ENCODE results near the gene CDKAL1. TPM values are rescaled to one million over a fixed set of nuclear protein-coding genes. Genes with fewer than 3 reads are reported as not detected.
"Not testable (repeated sequence)": the region's sequence is repeated elsewhere in the genome, so short reads cannot be mapped to it uniquely, and the experiment has no call there.

The CDKAL1 gene
- total RNA-seq, 1 donor from 2014 or later = 46.5 TPM

DNA sequence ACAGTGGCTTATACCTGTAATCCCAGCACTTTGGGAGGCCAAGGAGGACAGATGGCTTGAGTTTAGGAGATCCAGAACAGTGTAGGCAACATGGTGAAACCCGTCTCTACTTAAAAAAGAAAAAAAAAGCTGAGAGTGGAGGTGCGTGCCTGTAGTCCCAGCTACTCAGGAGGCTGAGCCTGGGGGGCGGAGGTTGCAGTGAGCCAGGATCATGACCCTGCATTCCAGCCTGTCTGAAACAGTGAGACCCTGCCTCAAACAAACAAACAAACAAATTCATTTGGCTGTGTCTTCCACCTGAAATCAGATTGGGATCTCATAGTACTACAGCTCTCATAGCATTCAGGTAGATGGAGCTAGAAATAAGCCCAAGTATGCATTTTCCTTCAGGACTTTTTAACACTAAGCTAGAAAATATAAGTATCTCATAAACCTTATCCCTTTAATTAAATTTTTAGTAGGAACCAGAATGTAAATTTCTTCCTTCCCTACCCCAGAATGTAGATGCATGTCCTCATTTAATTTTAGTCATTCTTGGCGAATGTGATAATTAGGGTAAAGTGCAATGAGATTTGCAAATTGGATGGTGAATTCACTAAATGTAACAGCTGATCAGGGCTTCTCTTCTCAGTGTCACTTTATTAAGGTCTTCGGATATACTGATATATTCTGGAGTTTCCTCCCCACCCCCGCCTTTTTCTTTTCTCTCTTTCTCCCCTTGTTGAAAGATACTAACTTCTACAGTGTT lies 190.4 kb downstream of the CDKAL1 start:
- DNase-seq (ENCODE audit: low spot score in 2 of 2) = no peak

DNA sequence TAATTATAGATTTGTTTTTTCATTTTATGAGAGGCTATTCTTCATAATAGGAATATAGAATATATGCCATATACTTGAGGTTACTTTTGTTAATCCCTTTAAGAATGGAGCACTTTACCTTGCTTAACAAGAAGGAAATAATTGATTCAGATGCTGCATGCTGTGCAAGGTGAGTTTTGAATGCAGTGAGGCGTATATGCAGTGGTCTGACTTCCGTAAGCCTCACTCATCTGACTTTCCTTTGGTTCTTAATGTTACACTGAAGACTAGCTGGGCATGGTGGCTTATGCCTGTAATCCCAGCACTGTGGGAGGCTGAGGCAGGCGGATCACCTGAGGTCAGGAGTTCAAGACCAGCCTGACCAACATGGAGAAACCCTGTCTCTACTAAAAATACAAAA lies 191.0 kb downstream of the CDKAL1 start:
- not testable (repeated sequence) for DNase-seq (ENCODE audit: low spot score in 2 of 2); FAIRE-seq

More for the DNA sequence above, 190.4 kb downstream of the CDKAL1 start:
- FAIRE-seq = no peak

- no peak for FAIRE-seq
- no peak for DNase-seq (ENCODE audit: low spot score in 2 of 2)
These were observed 194.8 kb downstream of the CDKAL1 start for GRCh38 chr6:20729086-20729485.

GRCh38 chr6:20732362-20732761 lies 198.1 kb downstream of the CDKAL1 start:
- not testable (repeated sequence) for FAIRE-seq; DNase-seq (ENCODE audit: low spot score in 2 of 2)

GRCh38 chr6:20732896-20733295 lies 198.6 kb downstream of the CDKAL1 start:
- FAIRE-seq (no peak), DNase-seq (ENCODE audit: low spot score in 2 of 2) (no peak)

- FAIRE-seq (no peak), DNase-seq (ENCODE audit: low spot score in 2 of 2) (no peak)
These were observed 203.7 kb downstream of the CDKAL1 start for GRCh38 chr6:20737912-20738311.

DNA sequence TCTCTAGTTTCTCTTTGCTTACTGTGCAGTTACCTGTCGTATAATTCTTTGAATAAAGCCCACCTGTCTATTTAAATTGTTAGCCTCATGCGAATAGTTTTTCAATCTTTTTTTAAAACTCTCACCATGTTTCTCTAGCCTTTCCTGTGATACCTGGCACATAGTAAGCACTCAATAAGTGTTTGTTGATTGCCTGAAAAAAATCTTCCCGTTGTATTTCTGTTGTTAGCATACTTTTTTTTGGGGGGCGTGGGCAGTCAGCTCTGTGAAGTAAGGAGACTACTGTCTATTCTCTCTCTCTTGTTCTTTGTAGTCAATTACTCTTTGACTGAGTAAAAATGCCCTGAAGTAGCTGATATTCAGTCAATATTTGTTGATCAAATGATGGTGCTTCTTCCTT lies 205.8 kb downstream of the CDKAL1 start:
- no peak for DNase-seq (ENCODE audit: low spot score in 2 of 2)
- no peak for FAIRE-seq

- DNase-seq (ENCODE audit: low spot score in 2 of 2) (no peak), FAIRE-seq (no peak)
These were observed 206.5 kb downstream of the CDKAL1 start for GRCh38 chr6:20740727-20741126.

- no peak for DNase-seq (ENCODE audit: low spot score in 2 of 2)
- no peak for FAIRE-seq
These were observed 207.2 kb downstream of the CDKAL1 start for GRCh38 chr6:20741490-20741889.

- DNase-seq (ENCODE audit: low spot score in 2 of 2) = no peak
- FAIRE-seq = no peak
These were observed 210.8 kb downstream of the CDKAL1 start for GRCh38 chr6:20744911-20745557.

GRCh38 chr6:20746024-20746423 lies 211.8 kb downstream of the CDKAL1 start:
- FAIRE-seq = no peak
- DNase-seq (ENCODE audit: low spot score in 2 of 2) = no peak

GRCh38 chr6:20746805-20747558 lies 212.7 kb downstream of the CDKAL1 start:
- FAIRE-seq (no peak), DNase-seq (ENCODE audit: low spot score in 2 of 2) (no peak)

- DNase-seq (ENCODE audit: low spot score in 2 of 2) (no peak), FAIRE-seq (no peak)
These were observed 213.7 kb downstream of the CDKAL1 start for GRCh38 chr6:20747991-20748390.

GRCh38 chr6:20751293-20751935 lies 217.2 kb downstream of the CDKAL1 start:
- DNase-seq (ENCODE audit: low spot score in 2 of 2) (no peak), FAIRE-seq (no peak)

- DNase-seq (ENCODE audit: low spot score in 2 of 2) (no peak), FAIRE-seq (no peak)
These were observed 221.4 kb downstream of the CDKAL1 start for GRCh38 chr6:20755631-20756030.

- FAIRE-seq; DNase-seq (ENCODE audit: low spot score in 2 of 2): not testable (repeated sequence)
These were observed 222.4 kb downstream of the CDKAL1 start for GRCh38 chr6:20756584-20757147.

GRCh38 chr6:20757761-20758160 lies 223.5 kb downstream of the CDKAL1 start:
- DNase-seq (ENCODE audit: low spot score in 2 of 2) (no peak), FAIRE-seq (no peak)

- no peak for DNase-seq (ENCODE audit: low spot score in 2 of 2)
- FAIRE-seq = no peak
These were observed 229.0 kb downstream of the CDKAL1 start for GRCh38 chr6:20763296-20763695.

DNA sequence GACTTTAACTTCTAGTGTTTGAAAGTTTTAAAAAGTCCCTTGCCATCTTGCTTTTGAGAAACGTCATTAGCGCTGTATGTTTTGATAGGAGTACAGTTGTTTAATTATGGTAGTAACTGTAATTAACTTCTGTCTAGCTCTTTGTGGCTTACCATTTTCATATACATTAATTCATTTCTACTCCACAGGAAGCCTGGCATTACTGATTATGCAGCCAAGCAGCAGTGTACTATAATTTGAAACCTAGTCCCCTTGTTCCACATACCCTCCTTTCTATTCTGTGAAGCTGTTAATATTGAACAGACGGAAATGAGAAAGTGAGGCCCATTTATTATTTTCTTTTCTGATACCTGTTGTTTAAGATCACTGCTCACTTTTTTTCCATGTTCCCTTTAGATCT lies 235.4 kb downstream of the CDKAL1 start:
- FAIRE-seq (no peak), DNase-seq (ENCODE audit: low spot score in 2 of 2) (no peak)

DNA sequence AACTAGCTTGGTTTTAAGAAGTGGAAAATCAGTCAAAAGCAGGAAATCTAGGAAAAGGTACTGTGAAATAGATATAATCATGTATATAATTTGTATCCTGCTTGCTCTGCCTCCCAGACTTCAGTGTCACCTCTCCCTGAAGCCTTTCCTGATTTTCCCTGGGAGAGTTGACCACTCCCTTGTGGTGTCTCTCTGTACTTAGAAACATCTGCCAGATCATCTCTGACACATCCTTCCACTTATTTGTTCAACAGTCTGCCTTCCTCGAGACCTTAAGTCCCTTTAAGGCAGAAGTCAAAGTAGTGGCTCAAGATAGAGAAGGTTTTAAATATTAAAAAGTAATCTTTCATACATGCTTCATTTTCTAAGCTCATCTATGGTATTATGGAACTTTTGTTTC lies 236.5 kb downstream of the CDKAL1 start:
- no peak for FAIRE-seq
- DNase-seq (ENCODE audit: low spot score in 2 of 2) = no peak
